Tibial nerve (tissue), 4 donors: ENCODE measurements around the gene CDKN1B. TPM values are rescaled to one million over a fixed set of nuclear protein-coding genes. Genes with fewer than 3 reads are reported as not detected.

Source experiments
- DNase-seq, 2 donors: peaks; one replicate each; pipeline ENCODE4 v3.0.0-alpha.2; 2019; ENCODE audit warnings: low spot score in 2 of 2
- H3K27ac ChIP-seq, 4 donors: fragments of 200-600 bp; sonication (generic) in 3 of 4; one replicate each; pipeline ENCODE4 v1.5.1; 2017 to 2019; ENCODE audit warnings: mild to moderate bottlenecking in 1 of 4
- H3K27me3 ChIP-seq, 2 donors: fragments of 200-600 bp; sonication (generic) in 1 of 2; one replicate each; pipeline versions ENCODE4 v1.5.1 to v1.6.0; 2017 to 2019
- H3K36me3 ChIP-seq, 3 donors: fragments of 200-600 bp; sonication (generic); one replicate each; pipeline ENCODE4 v1.5.1; 2018 to 2019
- H3K4me1 ChIP-seq, 4 donors: fragments of 200-600 bp; sonication (generic) in 3 of 4; one replicate each; pipeline ENCODE4 v1.5.1; 2017 to 2019
- H3K4me3 ChIP-seq, 4 donors: fragments of 200-600 bp; sonication (generic) in 3 of 4; one replicate each; pipeline ENCODE4 v1.5.1; 2017 to 2019; ENCODE audit warnings: mild to moderate bottlenecking in 1 of 4, moderate library complexity in 1 of 4
- H3K9me3 ChIP-seq, 4 donors: fragments of 200-600 bp; sonication (generic) in 3 of 4; one replicate each; pipeline ENCODE4 v1.5.1; 2017 to 2019
- EP300 ChIP-seq, 2 donors: sonication (generic); formaldehyde crosslinking; IDR thresholded peaks; one replicate each; pipeline ENCODE4 v1.6.1; 2017; ENCODE audit warnings: antibody characterized with exemption in 2 of 2, mild to moderate bottlenecking in 1 of 2
- POLR2A ChIP-seq, 2 donors: fragments of 450-650 bp; IDR thresholded peaks; one replicate each; pipeline ENCODE4 v1.6.1; 2017; ENCODE audit warnings: antibody characterized with exemption in 2 of 2, mild to moderate bottlenecking in 2 of 2, moderate library complexity in 2 of 2
- WGBS, 2 donors: methylation state at CpG; one replicate each; pipeline ENCODE4 v1.1.5; 2018; 5-methylcytosine and 5-hydroxymethylcytosine counted together
- total RNA-seq, 4 donors: library from RNA; depleted of rRNA; stranded (reverse); fragments of >200 nt; gene quantifications; one replicate each; pipeline ENCODE4 v1.1.0, GENCODE V29; 2016
- TF ChIP-seq, protein P1 (sequence below), 5 experiments: fragments of 200-600 bp in 3 of 5; fragments of 450-650 bp in 2 of 5; sonication (generic) in 3 of 5; IDR thresholded peaks; one replicate each; pipeline ENCODE4 v1.5.1; 2016 to 2019; ENCODE audit warnings: antibody characterized with exemption in 5 of 5, mild to moderate bottlenecking in 3 of 5, moderate library complexity in 2 of 5

The CDKN1B gene
- total RNA-seq, 4 donors from 2014 or later, result 77.4 to 142 (median 114) TPM

DNA sequence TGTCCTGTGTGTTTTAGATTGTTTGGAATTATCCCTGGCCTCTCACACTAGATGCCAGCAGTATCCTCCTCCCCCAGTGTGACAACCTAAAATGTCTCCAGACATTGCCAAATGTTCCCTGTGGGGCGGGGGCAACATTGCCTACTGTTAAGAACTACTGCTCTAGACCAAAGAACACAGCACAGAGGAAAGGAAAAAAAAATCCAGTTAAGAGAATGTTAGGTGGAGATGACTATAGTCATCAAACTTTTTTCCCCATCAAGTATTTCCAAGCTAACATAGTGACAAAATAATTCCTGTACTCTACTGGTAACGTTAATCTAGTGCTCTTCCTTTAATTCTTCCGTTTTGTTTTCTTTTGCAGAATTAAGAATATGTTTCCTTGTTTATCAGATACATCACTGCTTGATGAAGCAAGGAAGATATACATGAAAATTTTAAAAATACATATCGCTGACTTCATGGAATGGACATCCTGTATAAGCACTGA lies 3.5 kb downstream of the CDKN1B start:
- peak overlapping the region; percentile 96 to 100 (median 100) for H3K27ac ChIP-seq
- peaks cover 0 to 45% (median 34%) of the 10 kb centered on the region in 4 donors for H3K4me1 ChIP-seq
- no peaks in the 10 kb centered on the region for H3K9me3 ChIP-seq
- H3K36me3 ChIP-seq, result peaks cover 0 to 15% (median 0%) of the 10 kb centered on the region in 3 donors
- H3K27me3 ChIP-seq, result no peaks in the 10 kb centered on the region
- TF ChIP-seq POLR2A (IDR thresholded peaks at IDR 0.05) (peak in 1 of 2 donors; percentile 15), EP300 (IDR thresholded peaks at IDR 0.05) (peak in 1 of 2 donors; percentile 68)
- TF ChIP-seq, protein P1, sequence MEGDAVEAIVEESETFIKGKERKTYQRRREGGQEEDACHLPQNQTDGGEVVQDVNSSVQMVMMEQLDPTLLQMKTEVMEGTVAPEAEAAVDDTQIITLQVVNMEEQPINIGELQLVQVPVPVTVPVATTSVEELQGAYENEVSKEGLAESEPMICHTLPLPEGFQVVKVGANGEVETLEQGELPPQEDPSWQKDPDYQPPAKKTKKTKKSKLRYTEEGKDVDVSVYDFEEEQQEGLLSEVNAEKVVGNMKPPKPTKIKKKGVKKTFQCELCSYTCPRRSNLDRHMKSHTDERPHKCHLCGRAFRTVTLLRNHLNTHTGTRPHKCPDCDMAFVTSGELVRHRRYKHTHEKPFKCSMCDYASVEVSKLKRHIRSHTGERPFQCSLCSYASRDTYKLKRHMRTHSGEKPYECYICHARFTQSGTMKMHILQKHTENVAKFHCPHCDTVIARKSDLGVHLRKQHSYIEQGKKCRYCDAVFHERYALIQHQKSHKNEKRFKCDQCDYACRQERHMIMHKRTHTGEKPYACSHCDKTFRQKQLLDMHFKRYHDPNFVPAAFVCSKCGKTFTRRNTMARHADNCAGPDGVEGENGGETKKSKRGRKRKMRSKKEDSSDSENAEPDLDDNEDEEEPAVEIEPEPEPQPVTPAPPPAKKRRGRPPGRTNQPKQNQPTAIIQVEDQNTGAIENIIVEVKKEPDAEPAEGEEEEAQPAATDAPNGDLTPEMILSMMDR (IDR thresholded peaks at IDR 0.05), result no peak
- H3K4me3 ChIP-seq, result peak overlapping the region in 3 of 4 donors; percentile 66 to 96 (median 76)
- DNase-seq, result no peak
- WGBS, 2 donors, result 40 to 45% methylated on average over 4 of the region's 4 CpGs

DNA sequence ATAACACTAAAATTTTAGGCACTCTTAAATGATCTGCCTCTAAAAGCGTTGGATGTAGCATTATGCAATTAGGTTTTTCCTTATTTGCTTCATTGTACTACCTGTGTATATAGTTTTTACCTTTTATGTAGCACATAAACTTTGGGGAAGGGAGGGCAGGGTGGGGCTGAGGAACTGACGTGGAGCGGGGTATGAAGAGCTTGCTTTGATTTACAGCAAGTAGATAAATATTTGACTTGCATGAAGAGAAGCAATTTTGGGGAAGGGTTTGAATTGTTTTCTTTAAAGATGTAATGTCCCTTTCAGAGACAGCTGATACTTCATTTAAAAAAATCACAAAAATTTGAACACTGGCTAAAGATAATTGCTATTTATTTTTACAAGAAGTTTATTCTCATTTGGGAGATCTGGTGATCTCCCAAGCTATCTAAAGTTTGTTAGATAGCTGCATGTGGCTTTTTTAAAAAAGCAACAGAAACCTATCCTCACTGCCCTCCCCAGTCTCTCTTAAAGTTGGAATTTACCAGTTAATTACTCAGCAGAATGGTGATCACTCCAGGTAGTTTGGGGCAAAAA lies 4.1 kb downstream of the CDKN1B start:
- no peak for TF ChIP-seq EP300 (IDR thresholded peaks at IDR 0.05)
- TF ChIP-seq, protein P1 (IDR thresholded peaks at IDR 0.05), result no peak
- no peak for TF ChIP-seq POLR2A (IDR thresholded peaks at IDR 0.05)
- WGBS, 2 donors, result 38 to 40% methylated on average over 3 of the region's 3 CpGs
- Histone ChIP-seq H3K27ac (peak overlapping the region; percentile 96 to 100 (median 100)), H3K9me3 (no peaks in the 10 kb centered on the region), H3K4me1 (peaks cover 0 to 40% (median 31%) of the 10 kb centered on the region in 4 donors), H3K4me3 (peak overlapping the region in 2 of 4 donors; percentile 66 to 76), H3K36me3 (peaks cover 0 to 15% (median 0%) of the 10 kb centered on the region in 3 donors), H3K27me3 (no peaks in the 10 kb centered on the region)
- no peak for DNase-seq

DNA sequence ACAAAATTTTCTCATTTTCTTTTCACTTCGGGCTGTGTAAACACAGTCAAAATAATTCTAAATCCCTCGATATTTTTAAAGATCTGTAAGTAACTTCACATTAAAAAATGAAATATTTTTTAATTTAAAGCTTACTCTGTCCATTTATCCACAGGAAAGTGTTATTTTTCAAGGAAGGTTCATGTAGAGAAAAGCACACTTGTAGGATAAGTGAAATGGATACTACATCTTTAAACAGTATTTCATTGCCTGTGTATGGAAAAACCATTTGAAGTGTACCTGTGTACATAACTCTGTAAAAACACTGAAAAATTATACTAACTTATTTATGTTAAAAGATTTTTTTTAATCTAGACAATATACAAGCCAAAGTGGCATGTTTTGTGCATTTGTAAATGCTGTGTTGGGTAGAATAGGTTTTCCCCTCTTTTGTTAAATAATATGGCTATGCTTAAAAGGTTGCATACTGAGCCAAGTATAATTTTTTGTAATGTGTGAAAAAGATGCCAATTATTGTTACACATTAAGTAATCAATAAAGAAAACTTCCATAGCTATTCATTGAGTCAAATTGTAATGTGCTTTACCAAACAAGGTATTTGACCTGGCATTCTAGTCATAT lies 4.8 kb downstream of the CDKN1B start:
- Histone ChIP-seq H3K27me3 (no peaks in the 10 kb centered on the region), H3K4me1 (peaks cover 0 to 46% (median 37%) of the 10 kb centered on the region in 4 donors), H3K9me3 (no peaks in the 10 kb centered on the region), H3K4me3 (peak overlapping the region in 3 of 4 donors; percentile 13 to 84 (median 77)), H3K36me3 (peaks cover 0 to 15% (median 0%) of the 10 kb centered on the region in 3 donors), H3K27ac (peak overlapping the region; percentile 96 to 100 (median 100))
- TF ChIP-seq, protein P1 (IDR thresholded peaks at IDR 0.05), result no peak
- TF ChIP-seq POLR2A (IDR thresholded peaks at IDR 0.05), result no peak
- 57 to 70% methylated on average over 2 of the region's 2 CpGs for WGBS, 2 donors
- DNase-seq, result no peak

DNA sequence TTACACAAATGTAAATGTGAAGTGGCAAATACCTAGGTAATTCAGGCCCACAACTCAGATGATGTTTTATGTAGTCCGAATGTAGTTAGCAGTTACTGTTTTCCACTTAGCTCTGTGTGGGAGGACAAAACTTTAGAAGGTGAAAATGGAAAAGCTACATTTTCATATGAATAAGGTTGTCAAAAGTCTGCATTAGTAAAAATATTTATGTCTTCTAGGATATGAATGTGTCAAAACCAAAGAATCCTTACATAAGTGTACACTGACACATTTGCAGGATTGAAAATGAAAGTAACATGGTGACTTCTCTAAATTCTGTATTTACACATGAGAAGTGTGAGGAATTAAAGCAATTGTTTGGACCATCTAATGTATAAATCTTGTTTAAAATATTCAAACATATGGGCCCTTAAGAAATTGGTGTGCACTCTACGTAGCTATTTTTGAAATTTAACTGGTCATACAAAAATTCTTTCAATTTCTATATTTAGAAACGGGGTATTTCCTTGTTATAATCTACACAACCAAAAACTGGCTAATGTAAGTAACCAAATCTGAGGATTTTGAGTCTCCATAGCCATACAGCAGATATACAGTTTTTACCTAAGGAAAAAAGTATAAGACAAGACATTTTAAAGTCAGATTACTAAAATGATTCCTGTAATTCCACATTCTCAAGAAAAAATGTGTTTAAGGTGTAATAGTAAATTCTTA lies 5.4 kb downstream of the CDKN1B start:
- H3K27me3 ChIP-seq, result no peaks in the 10 kb centered on the region
- peaks cover 0 to 15% (median 0%) of the 10 kb centered on the region in 3 donors for H3K36me3 ChIP-seq
- peaks cover 0 to 49% (median 39%) of the 10 kb centered on the region in 4 donors for H3K4me1 ChIP-seq
- H3K4me3 ChIP-seq, result peak overlapping the region in 3 of 4 donors; percentile 13 to 84 (median 77)
- TF ChIP-seq POLR2A (IDR thresholded peaks at IDR 0.05), result no peak
- TF ChIP-seq, protein P1 (IDR thresholded peaks at IDR 0.05), result no peak
- peak in 1 of 2 donors; percentile 44 for TF ChIP-seq EP300 (IDR thresholded peaks at IDR 0.05)
- H3K27ac ChIP-seq, result peak overlapping the region; percentile 96 to 100 (median 100)
- H3K9me3 ChIP-seq, result no peaks in the 10 kb centered on the region
- 14% methylated on average over 3 of the region's 3 CpGs for WGBS, 2 donors
- no peak for DNase-seq
